HG02943 (cell line): Measurements from ENCODE around the gene ZMYM2.

Experiments
- ATAC-seq: cut with Tn5 transposase; IDR thresholded peaks from one replicate; pipeline ENCODE4 v1.9.1; 2021; ENCODE audit warnings: mild to moderate bottlenecking, low read depth, moderate library complexity; ENCODE audit not compliant: unreplicated experiment

The ZMYM2 gene

GRCh38 chr13:20099319-20099718 is 140.8 kb downstream of the ZMYM2 start:
- no peak for ATAC-seq

DNA sequence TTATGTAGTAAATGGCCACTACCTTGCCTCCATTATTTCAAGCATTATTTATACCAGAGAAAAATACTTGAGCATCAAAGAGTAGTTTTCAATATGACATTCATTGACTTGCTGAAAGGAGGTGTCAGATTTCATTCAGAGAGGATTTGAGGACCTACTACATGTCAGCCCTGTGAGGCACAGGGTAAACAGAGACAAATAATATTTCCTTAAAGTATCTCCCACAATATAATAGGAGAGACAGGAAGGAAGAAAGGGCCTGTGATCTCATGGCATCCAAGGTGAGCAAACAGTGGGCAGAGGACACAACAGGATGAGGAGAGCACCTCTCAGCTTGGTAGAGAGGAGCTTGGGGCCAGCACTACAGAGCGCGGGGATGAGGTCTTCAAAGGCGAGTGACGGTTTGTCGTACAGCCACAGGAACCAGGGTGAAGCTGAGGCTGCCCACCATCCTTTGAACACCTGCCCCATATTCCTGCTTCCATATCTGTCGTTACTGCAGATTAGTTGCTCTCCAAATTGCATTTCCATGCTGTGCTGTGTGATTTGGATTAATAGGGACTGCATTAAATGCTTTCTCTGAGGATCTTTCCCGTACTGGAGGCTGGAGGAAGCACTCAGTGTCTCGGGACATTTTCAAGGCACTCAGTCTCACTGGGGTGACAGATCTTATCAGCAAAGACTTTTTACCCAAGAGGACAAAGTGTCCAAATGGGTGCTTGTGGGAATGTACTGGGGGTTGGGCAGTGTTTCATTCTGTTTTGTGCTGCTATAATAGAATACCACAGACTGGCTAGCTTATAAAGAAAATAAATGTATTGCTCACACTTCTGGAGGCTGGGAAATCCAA is 143.2 kb downstream of the ZMYM2 start:
- no peak for ATAC-seq

DNA sequence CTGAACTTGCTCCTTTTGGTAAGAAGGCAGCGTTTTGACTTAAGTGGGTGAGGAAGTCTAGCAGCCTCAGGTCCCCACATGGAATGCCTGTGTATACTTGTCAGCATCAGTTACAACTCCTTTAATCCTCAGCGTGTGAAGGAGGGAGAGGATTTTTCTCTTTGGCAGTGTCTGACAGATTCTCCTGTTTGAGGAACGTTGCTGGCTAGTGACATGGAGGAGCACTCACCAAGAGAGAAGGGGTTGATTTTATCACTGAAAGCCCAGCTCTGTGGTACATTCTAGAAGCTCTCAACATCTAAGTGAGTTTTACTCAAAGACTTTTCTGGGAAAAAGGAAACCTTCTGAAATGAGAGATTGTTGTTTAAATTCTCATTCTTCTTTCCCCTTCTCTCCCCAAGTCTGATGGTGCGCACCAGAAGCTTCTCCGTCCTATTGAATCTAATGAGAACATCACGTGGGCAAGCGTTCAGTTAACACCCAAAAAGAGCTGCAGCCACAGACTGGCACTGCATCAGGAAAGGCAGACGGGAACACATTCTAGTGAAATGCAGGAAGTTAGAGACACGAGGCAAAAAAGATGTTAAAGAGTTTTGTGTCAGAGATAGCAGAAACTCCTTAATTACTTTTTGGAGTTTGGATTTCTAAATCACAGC is 144.1 kb downstream of the ZMYM2 start:
- no peak for ATAC-seq

GRCh38 chr13:20105161-20105689 is 146.7 kb downstream of the ZMYM2 start:
- no peak for ATAC-seq

DNA sequence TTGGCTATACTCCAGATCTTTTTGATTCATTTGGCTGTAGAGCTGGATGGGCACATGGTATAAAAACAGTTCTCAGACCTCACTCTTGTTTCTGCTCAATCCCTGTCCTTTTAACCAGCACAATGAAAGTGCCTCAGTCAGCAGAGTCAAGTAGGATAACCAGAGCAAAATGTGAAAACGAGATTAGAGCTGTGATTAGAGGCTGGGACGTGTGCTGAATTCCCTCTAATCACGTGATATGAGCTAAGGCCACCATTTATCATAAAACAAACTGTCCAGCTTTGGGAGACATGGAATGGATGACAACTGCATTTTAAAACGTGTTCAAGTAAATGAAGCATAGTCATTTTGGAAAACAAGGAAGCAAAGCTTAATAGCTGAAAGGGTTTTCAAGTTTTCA is 148.2 kb downstream of the ZMYM2 start:
- ATAC-seq: no peak

GRCh38 chr13:20109037-20109436 is 150.5 kb downstream of the ZMYM2 start:
- no peak for ATAC-seq

- ATAC-seq: no peak
Measured at GRCh38 chr13:20114066-20114610, 155.6 kb downstream of the ZMYM2 start.

DNA sequence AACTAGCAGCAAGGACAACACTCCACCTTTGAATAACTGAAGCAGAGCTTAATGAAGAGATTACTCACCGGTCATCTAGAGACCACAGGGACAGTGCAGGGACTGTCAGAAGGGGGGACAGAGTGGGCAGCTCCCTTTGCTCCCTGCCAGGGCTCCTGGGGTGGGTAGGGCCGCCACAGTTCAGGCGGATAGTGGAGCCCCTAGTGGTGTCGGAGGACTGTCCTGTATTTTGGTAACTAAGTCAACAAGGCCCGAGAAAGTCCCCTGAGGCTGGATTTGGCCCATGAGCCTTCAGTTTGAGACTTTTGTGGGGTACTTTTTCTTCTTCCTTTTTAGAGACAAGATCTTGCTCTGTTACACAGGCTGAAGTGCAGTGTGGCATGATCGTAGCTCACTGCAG is 157.7 kb downstream of the ZMYM2 start:
- ATAC-seq: no peak

DNA sequence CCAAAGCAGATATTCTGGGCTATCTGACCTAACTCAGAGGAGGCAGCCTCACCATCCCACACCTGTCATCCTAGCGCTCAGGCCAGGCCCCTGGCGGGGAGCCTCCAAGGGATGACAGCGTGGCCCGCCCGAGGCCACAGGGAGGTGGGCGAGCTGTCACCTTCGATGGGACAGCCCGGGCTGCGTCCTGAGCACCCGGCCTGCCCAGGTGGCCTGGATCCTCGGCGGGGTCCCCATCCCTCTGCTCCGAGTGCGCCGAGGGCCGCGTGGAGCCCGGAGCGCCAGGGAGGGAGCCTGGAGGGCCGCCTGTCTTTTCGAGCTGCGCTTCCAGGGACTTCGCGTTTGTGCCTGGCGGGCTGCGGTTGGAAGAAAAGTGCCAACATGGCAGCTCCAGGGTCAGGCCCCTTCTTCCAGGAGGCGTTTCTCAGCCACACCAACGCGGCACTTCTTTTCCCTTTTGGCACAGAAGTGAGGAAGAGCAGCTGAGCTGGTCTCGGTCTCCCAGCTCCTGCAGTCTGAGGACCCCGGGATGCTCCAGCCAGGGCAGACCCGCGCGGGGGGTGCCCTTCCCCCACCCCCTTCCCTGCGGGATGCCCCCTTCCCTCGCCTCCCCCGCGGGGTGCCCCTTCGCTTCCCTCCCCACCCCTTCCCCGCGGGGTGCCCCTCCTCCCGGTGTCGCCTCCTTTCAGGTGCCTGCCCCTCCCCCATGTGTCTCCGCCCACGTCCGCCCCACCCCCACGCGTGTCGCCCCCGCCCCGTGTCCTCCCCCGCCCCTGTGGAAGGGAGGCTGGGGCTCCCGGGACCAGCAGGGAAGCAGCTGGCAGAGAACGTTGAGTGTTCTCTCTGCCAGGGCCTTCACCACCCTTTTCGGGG is 160.0 kb downstream of the ZMYM2 start:
- ATAC-seq: peak; percentile 9

GRCh38 chr13:20119960-20120359 is 161.4 kb downstream of the ZMYM2 start:
- no peak for ATAC-seq

DNA sequence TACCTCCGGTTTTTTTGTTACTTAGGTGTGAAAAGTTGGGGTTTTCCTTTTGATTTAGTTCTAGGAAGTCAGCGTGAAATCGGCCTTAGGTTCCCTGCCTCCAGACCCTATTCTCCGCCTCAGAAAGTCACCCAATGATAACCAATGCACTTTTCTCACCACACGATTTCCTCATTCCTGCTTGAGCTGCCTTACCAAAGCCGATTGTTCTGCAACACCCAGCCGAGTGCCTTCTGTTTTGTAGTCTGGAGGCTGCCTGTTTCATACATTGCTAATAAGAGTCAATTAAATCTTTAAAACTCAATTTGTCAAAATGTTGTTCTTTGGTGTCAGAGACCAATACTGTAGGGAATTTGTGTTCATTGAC is 162.6 kb downstream of the ZMYM2 start:
- ATAC-seq: no peak

DNA sequence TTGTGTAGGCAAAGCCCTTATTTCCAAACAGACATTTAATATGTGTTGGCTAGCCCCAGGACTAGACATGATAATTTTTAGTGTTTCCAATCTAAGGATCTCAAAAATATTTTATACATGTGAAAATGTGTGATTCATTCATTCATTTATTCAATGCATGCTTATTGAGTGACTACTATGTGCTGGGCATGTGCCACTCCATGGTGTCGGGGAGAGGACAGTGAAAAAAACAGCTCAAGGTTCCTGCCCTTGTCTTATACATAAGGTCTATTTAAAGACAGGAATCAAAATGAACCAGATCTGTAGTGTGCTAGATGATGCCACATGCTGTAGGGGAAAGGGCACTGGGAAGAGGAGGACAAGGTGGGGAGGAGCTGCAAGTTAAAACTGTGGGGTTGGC is 165.8 kb downstream of the ZMYM2 start:
- ATAC-seq: no peak

- ATAC-seq: no peak
Measured at GRCh38 chr13:20125129-20125782, 166.7 kb downstream of the ZMYM2 start.

DNA sequence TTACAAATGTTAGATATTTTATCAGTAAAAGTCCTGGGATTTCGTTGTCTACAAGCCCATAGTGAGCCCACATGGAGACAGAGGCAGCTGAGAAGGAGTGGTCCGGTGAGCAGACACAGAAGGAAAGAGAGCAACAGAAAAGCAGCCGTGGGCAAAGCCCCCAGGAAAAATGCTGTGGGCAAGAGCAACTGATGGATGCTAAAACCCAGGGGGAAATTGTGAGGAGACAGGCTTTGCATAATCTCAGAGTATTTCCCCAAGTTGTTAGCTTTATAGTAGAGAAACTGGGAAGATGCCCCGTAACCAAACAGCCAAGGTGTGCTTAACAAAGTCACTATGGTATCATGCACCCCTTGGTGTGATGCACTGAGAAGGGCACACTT is 167.2 kb downstream of the ZMYM2 start:
- no peak for ATAC-seq

- no peak for ATAC-seq
Measured at GRCh38 chr13:20126541-20127261, 168.2 kb downstream of the ZMYM2 start.

DNA sequence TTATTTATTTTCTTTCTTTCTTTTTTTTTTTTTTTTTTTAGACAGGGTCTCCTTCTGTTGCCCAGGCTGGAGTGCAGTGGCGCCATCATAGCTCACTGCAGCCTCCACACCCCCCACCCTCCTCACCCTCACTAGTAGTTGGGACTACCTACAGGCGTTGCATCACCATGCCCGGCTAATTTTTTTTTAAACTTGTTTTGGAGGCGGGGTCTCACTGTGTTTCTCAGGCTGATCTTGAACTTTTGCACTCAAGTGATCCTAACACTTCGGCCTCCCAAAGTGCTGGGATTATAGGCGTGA is 168.7 kb downstream of the ZMYM2 start:
- peak; percentile 24 for ATAC-seq

- peak; percentile 50 for ATAC-seq
Measured at GRCh38 chr13:20127562-20128458, 169.3 kb downstream of the ZMYM2 start.

DNA sequence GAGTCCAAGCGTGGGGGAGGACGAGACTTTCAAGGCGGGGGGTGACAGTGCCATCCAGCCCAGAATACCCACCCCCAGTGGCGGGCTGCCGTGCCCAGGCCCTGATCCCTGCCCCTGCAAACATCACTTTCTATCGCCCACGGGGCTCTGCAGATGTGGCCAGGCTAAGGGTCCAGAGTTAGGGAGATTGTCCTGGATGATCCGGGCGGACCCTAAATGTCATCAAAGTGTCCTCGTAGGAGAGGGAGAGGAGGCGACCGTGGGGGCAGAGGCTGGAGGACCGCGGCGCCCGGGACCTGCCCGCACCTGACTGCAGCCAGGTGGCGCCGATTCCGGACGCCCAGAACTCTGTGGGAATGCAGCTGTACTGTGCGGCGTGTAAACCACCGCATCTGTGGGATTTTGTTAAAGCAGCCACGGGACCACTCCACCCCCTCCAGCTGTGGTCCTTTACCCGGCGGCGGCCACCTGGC is 170.0 kb downstream of the ZMYM2 start:
- ATAC-seq: peak; percentile 8

DNA sequence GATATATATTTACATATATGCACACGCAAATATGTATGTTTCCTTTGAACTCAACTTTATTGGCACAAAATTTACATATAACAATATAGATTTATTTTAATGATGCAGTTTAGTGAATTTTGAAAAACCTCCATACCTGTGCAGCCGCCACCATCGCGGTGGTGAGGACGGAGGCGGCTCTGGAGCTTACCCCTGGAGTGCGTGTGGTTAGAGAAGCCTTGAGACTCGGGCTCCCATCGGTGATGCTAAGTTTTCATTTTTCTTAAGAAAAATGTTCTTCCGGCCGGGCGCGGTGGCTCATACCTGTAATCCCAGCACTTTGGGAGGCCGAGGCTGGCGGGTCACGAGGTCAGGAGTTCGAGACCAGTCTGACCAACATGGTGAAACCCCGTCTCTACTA is 170.5 kb downstream of the ZMYM2 start:
- ATAC-seq: no peak
